HG03432 (cell line): ENCODE data around the gene STK38L.

Source experiments
- ATAC-seq: cut with Tn5 transposase; IDR thresholded peaks from one replicate; pipeline ENCODE4 v1.9.1; 2021; ENCODE audit warnings: mild to moderate bottlenecking, moderate library complexity; ENCODE audit not compliant: unreplicated experiment

The STK38L gene

DNA sequence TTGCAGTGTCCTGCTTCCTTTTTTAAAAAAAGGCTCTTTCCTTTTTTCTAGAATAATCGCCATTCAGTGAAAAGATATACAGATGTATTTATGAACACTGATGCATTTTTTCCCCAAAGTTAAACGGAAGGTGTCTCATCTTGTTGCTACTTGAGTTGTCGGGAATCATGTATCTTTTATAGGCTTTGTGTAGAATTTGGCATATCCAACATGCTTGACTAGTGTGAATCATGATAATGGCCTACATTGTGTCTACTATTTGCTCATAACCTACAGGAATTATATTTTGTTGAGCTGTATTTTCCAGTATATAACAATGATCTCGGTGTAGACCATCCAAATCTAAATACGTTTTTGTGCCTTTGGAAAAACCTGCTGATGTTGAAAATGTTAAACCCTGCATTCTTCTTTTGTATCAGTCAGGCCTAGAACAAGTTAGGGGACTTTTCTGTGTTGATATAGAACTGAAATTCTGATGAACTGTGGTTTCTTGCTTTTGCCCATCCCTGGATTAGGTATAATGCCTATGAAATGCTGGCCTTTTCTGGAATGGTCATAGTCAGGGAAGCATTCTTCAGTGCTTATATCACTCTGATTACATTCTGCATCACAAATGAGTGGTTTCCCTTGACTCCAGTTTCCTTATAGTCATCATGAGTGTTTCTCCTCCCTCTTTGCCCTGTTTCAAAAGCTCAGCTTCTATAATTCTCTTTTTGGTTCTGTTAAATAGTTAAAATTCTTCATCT is 99.3 kb downstream of the STK38L start:
- ATAC-seq: no peak

DNA sequence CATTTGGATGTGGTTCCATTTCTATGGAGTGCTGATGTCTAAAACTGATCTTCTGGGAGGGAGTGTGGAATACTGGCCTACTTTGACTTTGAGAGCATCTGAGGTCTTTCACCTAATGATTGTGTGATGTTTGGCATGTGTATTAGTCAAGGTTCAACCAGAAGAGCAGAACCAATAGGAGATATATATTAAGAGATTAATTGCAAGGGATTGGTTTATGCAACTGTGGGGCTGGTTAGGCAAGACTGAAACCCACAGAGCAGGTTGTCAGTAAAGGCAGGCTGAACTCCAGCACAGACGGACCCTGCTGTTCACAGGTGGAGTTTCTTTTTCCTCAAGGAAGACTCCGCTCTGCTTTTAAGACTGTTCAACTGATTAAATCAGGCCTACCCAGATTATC is 100.2 kb downstream of the STK38L start:
- no peak for ATAC-seq

DNA sequence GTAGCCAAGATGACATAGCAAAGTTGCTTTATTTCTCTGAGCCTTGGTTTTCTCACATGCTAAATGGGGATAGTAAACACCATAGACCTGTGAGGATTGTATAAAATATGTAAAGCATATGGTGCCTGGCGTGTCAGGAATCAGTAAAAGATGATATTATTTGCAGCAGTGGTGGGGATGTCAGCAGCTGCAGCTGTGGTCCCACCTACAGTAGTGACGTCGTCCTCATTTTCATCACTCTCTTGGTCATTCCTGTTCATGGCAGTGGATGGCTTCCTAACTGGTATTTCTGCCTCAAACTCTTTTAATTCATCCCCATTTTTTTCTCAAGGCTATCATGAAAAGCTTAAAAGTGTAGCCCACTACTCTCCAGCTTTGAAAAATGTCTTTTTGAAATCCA is 100.7 kb downstream of the STK38L start:
- no peak for ATAC-seq

DNA sequence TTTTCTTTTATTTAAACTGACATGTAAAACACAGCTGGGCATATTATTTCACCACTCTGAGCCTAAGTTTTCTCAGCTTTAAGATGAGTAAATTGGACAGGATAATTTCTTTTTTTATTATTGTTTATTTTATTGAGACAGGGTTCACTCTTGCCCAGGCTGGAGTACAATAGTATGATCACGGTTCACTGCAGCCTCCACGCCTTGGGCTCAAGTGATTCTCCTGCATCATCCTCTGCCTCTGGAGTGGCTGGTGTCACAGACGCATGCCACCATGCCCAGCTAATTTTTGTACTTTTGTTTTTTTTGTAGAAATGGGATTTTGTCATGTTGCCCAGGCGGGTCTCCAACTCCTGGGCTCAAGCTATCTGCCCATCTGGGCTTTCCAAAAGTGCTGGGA is 101.3 kb downstream of the STK38L start:
- no peak for ATAC-seq

DNA sequence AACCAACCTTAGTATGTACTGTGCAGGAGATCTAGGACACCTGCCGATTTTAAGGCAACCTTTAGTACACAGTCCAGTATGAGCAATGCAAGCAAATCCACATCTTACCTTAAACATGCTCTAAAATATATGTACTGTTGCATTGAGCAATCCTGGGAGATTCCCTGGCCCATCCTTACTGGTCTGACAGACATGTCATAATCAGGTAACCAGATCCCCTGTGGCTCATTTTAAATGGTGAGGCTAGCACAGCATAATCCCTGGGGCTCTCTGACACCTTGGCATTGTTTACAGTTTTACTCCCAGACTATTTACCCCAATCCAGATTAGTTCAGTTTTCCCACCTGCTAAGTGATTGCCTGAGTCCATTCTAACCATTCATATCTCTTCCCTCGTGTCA is 103.7 kb downstream of the STK38L start:
- ATAC-seq: no peak

DNA sequence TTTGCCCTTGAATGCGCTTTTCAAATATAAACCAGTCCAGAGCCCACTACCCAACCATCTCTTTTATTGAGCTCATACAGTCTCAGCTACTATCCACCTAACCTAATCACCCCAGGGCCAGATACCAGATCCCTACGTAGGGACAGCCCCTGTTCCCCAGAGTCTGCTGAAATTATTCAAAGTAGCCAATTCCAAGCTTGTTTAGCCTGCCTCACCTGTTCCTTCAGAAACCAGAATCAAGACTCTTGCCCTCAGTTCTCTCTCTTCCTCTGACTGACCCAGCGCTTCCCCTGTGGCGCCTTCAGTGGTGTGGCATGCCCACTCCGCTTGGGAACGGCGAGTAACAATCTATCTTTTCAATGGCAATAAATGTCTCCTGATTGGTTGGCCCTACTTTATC is 107.4 kb downstream of the STK38L start:
- ATAC-seq: no peak

DNA sequence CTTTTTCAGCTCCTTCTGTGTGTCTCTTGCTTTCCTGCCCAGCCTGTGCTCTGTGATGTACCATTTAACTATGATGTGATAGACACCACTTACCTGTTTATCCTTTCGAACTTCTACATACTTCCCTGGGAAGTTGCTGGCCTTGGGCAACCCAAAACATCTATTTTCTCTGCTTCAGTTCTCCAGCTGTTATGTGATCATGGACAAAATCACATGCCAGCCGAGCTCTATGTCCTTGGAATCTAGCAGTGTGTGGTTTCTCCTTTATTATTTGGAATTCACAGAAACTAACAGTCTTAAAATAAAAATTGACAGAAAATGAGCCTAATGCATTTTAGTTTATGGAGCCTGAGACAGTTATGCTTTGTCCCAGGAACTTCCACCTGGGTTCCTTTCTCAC is 111.4 kb downstream of the STK38L start:
- no peak for ATAC-seq

DNA sequence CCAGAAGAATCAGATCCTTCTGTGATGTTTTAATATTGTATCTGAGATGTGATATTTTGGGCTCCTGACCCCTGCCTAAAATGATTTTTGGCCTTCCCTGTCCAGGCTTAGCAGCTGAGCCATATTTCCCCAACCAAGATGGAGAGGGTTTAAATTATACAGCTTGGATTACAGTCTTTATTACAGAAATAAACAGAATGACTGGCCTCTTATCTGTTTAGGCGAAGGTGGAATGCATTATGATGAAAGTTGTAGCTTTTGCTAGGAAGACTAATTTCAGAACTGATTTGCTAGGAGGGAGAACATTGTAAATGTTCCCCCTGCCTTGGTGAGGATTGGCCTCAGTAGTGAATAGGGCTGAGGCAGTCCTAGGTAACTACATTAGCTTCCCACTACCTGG is 111.9 kb downstream of the STK38L start:
- ATAC-seq: no peak

DNA sequence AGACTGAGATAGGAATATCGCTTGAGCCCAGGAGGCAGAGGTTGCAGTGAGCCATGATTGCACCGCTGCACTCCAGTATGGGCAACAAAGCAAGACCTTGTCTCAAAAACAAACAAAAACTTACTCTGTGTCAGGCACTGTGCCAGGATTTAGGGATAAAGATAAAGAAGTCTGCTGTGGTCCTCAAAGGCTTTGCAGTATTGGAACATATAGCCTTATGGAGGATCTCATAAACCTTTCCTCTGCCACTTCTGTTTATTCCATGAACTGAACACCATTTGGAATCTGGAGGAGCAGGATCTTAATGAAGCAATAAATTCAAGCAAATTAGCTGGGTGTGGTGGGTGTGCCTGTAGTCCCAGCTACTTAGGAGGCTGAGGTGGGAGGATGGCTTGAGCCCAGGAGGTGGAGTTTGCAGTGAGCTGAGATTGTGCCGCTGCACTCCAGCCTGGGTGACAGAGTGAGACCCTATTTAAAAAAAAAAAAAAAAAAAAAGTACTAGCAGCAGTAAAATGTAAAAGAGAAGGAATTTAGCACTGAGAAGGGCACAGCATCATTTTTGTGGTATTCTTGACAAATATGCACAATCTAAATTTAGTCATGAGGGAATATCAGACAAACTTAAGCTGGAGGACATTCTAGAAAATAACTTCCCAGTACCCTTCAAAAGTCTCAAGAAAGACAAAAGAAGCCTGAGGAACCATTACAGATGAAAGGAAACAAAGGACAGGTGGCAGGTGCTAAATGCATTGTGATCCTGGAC is 115.7 kb downstream of the STK38L start:
- ATAC-seq: no peak

DNA sequence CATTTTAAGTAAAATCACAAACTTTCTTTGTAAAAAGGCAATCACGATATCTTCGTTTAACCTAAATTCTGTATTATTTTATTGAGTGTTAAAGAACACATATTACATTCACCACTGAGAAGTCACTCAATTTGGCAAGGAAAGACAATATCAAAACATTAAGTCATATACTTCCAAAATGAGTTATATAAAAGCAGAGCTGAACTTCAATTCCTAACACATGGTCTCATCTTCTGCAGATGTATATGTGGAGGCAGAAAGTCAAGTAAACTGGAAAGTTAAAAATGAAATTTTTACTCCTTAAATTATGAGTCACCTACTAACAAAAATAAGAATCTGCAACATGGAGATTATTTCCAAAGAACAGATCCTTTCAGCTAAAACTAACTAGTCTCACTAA is 117.3 kb downstream of the STK38L start:
- no peak for ATAC-seq

DNA sequence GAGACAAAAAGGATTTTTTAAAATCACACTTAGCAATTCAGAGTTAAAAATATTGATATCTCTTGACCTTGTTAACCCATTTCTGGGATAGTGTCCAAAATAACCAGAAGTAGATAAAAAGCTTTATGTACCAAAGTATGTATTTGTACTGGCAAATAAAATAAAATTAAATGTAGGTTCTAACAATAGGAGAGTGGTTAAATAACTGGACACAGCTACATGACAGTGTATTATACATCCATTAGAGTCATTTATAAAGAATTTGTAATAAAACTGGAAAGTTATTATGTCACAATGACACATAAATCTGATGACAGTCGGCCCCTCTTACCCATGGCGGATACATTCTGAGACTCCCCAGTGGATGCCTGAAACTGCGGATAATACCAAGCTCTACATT is 122.5 kb downstream of the STK38L start:
- ATAC-seq: no peak

DNA sequence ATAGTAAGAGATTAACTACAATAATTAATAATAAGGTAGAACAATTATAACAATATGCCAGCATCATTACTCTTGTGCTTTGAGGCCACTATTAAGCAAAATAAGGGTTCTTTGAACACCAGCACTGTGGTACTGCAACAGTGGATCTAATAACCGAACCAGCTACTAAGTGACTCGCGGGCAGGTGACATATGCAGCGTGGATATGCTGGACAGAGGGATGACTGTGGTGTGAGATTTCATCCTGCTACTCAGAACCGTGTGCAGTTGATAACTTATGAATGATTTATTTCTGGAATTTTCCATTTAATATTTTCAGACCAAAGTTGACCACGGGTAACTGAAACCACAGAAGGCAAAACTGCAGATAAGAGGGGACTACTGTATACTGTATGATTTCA is 123.0 kb downstream of the STK38L start:
- no peak for ATAC-seq
